ENCODE data around the gene BRD3.

BRD3 gene

GRCh38 chr9:134052491-134052890 lies 15.3 kb downstream of the BRD3 start:
- no peak for DNase-seq (ENCODE audit: extremely low read depth, low read depth)
- TF ChIP-seq CTCF (IDR thresholded peaks at IDR 0.05; ENCODE audit: low read depth, low read length): no peak

DNA sequence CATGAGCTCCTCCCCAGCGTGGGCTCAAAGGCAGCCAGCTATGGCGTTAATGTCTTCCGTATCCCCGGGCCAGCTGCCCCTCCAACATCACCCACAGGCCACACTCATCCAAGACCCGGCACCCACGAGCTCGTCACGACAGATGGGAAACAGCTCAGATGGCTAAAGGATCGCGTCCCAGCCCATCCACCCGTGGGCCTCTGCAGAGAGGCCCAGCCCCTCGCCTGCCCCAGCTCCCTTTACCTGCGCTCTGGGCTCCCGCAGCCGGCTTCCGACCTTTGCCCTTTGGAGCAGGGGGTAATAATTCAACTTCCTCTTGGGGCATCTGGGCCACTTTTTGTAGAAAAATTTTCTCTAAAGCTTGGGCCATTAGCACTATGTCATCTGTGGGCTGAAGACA lies 16.5 kb downstream of the BRD3 start:
- DNase-seq (ENCODE audit: extremely low read depth, low read depth): no peak
- TF ChIP-seq CTCF (IDR thresholded peaks at IDR 0.05; ENCODE audit: low read depth, low read length): no peak

- DNase-seq (ENCODE audit: extremely low read depth, low read depth): no peak
- TF ChIP-seq CTCF (IDR thresholded peaks at IDR 0.05; ENCODE audit: low read depth, low read length): no peak
Measured at GRCh38 chr9:134050726-134051125, 17.1 kb downstream of the BRD3 start.

DNA sequence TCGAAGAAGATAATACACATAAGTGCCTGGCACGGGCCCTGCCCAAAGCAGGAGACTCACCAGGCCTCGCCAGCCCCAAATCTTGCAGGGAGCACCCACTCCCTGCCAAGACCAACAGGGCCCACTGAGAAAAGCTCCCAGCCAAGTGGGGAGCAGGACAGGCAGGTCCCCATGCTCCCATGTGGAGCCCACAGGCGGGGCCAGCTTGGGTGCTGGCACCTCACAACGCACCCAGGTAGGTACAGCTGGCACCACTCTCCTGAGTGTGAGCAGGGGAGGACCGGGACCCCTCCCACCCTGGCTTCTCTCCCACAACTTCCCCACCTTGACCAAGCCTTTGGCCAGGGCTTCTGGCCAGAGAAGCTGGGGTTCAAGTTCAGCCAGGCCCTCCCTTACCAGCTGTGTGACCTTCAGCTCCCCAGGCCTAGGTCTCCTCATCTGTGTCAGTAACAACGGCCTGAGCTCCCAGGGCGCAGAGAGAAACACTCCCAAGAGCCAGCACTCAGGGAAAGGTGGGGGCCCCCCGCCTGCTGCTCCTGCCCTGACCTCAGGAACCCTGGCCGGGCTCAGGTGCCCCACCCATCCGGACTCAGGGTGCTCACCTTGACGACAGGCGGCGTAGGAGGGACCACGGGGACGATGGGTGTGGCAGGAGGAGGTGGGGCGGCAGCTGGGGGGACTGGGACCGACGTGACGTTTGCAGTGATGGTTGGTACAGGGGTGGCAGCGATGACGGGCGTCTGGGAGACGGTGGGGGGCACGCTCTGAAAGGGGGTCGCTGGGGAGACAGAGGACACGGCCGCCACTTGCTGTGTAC lies 17.8 kb downstream of the BRD3 start:
- TF ChIP-seq CTCF (IDR thresholded peaks at IDR 0.05; ENCODE audit: low read depth, low read length): no peak
- no peak for DNase-seq (ENCODE audit: extremely low read depth, low read depth)

GRCh38 chr9:134049236-134049635 lies 18.6 kb downstream of the BRD3 start:
- no peak for DNase-seq (ENCODE audit: extremely low read depth, low read depth)
- TF ChIP-seq CTCF (IDR thresholded peaks at IDR 0.05; ENCODE audit: low read depth, low read length): no peak

DNA sequence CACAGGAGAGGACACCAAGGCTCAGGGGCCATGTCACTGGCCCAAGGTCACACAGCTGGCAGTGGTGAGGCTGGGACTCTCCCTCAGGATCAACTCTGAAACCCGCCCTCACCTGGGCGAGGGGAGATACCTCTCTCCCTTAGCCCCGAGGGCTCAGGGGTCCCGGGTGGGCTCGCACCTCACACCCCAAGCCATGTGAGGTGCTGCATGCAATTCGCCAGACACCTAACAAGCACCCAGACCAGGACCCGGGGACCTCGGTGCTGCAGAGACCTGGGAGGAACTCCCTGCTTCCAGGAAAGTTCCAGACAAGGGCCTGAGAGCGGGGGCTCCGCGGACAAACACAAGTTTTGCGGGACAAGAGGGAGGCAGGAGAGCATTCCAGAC lies 19.3 kb downstream of the BRD3 start:
- no peak for DNase-seq (ENCODE audit: extremely low read depth, low read depth)
- no peak for TF ChIP-seq CTCF (IDR thresholded peaks at IDR 0.05; ENCODE audit: low read depth, low read length)

- DNase-seq (ENCODE audit: extremely low read depth, low read depth): no peak
- no peak for TF ChIP-seq CTCF (IDR thresholded peaks at IDR 0.05; ENCODE audit: low read depth, low read length)
Measured at GRCh38 chr9:134047868-134048581, 19.8 kb downstream of the BRD3 start.

Data from AG09319 (cell line).